Adipocyte (in vitro differentiated cells): Measurements from ENCODE around the gene C1S.
A peak's percentile ranks its signal among the peaks of the same experiment; 100 is the strongest.

Experiments used
- DNase-seq: peaks from one replicate; pipeline ENCODE4 v3.0.0-alpha.2; 2015; ENCODE audit warnings: low read depth
- H3K27me3 ChIP-seq: replicated peaks from 2 replicates; pipeline ENCODE4 v1.7.0; 2013; ENCODE audit warnings: mild to moderate bottlenecking, low read length, moderate library complexity; ENCODE audit not compliant: control insufficient read depth, insufficient read depth
- H3K36me3 ChIP-seq: 2 replicates; pipeline ENCODE4 v1.7.0; 2013; ENCODE audit warnings: low read length, mild to moderate bottlenecking, moderate library complexity; ENCODE audit not compliant: control insufficient read depth, insufficient read depth, severe bottlenecking
- H3K4me1 ChIP-seq: 2 replicates; pipeline ENCODE4 v1.7.0; 2013; ENCODE audit warnings: mild to moderate bottlenecking, low read length, moderate library complexity; ENCODE audit not compliant: control insufficient read depth, insufficient read depth
- H3K4me3 ChIP-seq: 2 replicates; pipeline ENCODE4 v1.7.0; 2013; ENCODE audit warnings: mild to moderate bottlenecking, low read length, moderate library complexity
- H3K9ac ChIP-seq: 2 replicates; pipeline ENCODE4 v1.7.0; 2013; ENCODE audit warnings: mild to moderate bottlenecking, low read length, moderate library complexity
- H3K9me3 ChIP-seq: 2 replicates; pipeline ENCODE4 v1.7.0; 2013; ENCODE audit warnings: mild to moderate bottlenecking, low read length, moderate library complexity; ENCODE audit not compliant: control insufficient read depth

Gene C1S

DNA sequence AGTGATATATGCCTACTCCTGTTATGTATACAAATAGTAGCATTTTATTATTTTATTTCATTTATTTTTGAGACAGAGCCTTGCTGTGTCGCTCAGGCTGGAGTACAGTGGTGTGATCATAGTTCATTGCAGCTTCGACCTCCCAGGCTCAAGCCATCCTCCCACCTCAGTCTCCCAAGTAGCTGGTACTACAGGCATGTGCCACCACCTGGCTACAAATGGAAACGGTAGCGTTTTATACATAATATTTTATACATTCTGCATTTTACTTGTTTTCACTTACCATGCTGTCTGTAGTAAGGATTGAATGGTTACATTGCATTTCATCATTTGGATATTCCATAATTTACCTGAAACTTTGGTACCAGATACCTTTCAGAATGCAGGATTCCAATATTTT, 17.6 kb downstream of the C1S start:
- no peak overlapping the region for H3K9ac ChIP-seq
- no peak overlapping the region for H3K4me3 ChIP-seq
- no peak for DNase-seq
- H3K27me3 ChIP-seq, result no peaks in the 10 kb centered on the region
- no peaks in the 10 kb centered on the region for H3K9me3 ChIP-seq
- H3K4me1 ChIP-seq, result peaks cover 29% of the 10 kb centered on the region
- peaks cover 29% of the 10 kb centered on the region for H3K36me3 ChIP-seq

DNA sequence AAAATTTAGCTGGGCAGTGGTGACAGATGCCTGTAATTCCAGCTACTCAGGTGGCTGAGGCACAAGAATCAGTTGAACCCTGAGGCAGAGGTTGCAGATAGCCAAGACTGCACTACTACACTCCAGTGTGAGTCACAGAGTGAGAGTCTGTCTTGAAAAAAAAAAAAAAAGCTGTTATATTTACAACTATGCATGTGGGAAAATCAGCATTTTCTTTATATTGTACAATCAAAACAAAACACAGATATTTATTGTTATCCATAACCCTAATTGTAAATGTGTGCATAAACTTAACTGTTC, 19.3 kb downstream of the C1S start:
- peak overlapping the region; percentile 50 for H3K4me3 ChIP-seq
- H3K9me3 ChIP-seq, result no peaks in the 10 kb centered on the region
- peak overlapping the region; percentile 71 for H3K9ac ChIP-seq
- H3K36me3 ChIP-seq, result peaks cover 38% of the 10 kb centered on the region
- H3K4me1 ChIP-seq, result peaks cover 29% of the 10 kb centered on the region
- no peaks in the 10 kb centered on the region for H3K27me3 ChIP-seq
- DNase-seq, result peak; percentile 75

DNA sequence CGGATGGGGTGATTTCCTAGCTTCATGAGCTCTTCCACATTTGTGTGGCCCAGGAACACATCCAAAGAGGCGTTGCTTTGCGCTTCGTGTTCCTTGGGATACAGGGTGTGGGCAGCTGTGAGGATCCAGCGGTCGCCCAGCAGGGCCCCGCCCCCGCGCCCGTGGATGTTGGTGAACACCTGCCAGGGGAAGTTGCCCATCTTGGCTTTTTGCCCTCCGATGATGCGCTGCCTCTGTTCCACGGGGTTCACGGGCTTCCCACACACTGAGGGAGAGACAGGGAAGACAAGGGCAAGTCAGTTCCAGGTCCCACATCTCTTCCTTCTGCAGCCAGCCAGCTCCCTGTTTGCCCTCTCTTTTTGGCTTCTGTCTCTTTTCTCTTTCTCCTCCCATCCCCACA, 20.5 kb downstream of the C1S start:
- Histone ChIP-seq H3K4me3 (no peak overlapping the region), H3K4me1 (peaks cover 26% of the 10 kb centered on the region), H3K9me3 (no peaks in the 10 kb centered on the region), H3K36me3 (peaks cover 50% of the 10 kb centered on the region), H3K9ac (no peak overlapping the region), H3K27me3 (no peaks in the 10 kb centered on the region)
- no peak for DNase-seq

DNA sequence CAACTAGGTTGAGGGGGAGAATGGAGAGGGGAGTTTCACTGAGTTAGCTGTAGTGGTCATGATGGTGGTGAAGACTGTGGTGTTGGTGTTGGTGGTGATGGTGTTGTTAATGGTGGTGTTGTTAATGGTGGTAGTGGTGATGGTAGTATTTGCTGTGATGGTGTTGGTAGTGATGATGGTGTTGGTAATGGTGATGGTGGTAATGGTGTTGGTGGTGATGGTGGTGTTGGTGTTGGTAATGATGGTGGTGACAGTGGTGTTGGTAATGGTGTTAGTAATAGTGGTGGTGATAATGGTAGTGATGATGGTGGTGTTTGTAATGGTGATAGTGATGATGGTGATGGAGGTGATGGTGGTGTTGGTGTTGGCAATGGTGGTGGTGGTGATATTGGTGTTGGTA, 22.6 kb downstream of the C1S start:
- no peaks in the 10 kb centered on the region for H3K27me3 ChIP-seq
- H3K4me1 ChIP-seq, result peaks cover 20% of the 10 kb centered on the region
- no peak overlapping the region for H3K9ac ChIP-seq
- H3K9me3 ChIP-seq, result no peaks in the 10 kb centered on the region
- no peak overlapping the region for H3K4me3 ChIP-seq
- peaks cover 71% of the 10 kb centered on the region for H3K36me3 ChIP-seq
- DNase-seq, result no peak

DNA sequence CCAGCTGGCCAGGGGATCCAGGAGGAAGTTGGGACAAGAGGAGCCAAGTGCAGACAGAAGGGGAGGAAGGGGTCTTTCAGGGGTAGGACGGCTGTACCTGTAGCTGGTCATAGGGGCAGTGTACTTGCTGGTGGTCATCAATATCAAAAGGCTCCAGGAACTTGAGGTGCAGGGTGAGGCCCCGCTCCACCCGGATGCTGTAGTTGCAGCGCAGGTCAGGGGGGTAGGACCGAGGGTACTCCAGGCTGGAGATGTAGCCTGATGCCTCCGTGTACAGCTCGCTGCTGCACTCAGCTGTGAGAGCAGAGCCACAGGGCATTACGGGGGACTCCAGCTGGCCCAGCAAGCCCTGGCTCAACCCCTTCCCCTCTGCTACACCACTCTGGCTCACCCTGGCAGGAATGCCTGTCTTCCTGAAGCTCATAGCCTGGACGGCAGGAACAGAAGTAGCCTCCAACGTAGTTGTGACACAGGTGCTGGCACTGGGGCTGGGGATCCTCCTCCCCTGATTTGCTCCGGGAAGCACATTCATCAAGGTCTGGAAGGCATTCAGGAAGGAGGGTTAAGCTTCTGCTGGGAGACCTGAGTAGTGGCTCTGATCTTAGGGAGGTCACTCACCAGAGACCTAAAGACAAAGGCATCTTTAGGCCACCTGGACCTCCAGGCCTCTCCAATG, 28.8 kb downstream of the C1S start:
- Histone ChIP-seq H3K4me1 (peaks cover 48% of the 10 kb centered on the region), H3K36me3 (peaks cover 55% of the 10 kb centered on the region), H3K9me3 (no peaks in the 10 kb centered on the region), H3K9ac (peak overlapping the region; percentile 22), H3K27me3 (no peaks in the 10 kb centered on the region), H3K4me3 (peak overlapping the region; percentile 84)
- no peak for DNase-seq

DNA sequence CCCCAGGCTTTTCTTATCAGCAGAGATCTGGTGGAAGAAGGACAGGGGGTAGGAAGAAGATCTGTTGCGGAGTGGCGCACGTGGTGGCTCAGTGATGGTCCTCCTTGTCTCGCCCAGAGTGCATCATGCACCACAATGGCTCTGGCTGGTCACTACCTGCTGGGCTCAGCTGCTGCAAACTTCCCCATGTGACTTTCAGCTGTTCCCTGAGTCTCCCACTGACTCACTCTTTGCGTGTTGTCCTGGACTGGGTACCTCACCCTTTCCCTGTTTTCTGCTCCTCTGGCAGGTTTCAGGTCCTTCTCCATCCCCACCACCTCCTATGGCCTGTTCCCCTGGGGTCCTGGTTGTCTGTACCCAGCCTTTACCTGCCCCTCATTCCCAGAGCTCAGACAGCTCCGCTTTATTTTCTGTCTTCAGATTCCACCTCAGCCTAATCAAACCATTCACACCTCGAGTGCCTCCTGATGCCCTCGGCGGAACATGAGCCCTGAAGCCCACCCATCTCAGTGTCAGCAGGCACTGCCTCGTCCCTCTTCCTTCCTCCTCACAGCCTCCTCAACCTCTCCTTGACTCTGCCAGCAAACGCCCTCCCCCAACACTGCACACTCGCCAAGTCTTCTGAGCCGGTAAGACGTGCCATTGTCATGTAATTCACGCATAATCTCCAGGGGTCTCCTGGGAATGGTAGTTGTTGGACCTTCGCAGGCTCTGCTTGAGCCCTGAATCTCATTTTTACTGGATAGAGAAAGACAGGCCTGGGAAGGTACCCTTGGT, 29.9 kb downstream of the C1S start:
- Histone ChIP-seq H3K9ac (peak overlapping the region; percentile 92), H3K36me3 (peaks cover 45% of the 10 kb centered on the region), H3K4me3 (peak overlapping the region; percentile 84), H3K9me3 (no peaks in the 10 kb centered on the region), H3K27me3 (no peaks in the 10 kb centered on the region), H3K4me1 (peaks cover 56% of the 10 kb centered on the region)
- DNase-seq, result no peak

DNA sequence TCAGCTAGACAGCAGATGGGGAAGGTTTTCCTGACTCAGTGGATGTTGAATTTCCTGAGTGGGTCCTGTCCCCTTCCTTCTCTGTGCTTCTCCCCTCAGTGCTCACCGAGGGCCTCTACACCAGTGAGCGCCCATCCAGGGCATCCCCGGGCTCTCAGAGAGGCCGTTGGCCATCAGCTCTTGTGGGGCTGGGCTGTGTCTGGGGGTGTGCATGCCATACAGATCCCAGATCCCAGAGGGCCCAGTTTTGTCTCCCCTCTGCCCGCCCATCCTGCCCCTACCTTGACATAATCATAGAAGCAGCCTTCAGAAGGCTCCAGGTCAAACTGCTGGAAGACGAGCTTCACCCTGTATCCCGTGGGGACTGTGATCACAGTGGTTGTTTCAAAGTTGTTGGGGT, 30.7 kb downstream of the C1S start:
- Histone ChIP-seq H3K36me3 (peaks cover 37% of the 10 kb centered on the region), H3K4me1 (peaks cover 61% of the 10 kb centered on the region), H3K4me3 (peak overlapping the region; percentile 84), H3K27me3 (no peaks in the 10 kb centered on the region), H3K9me3 (no peaks in the 10 kb centered on the region), H3K9ac (peak overlapping the region; percentile 92)
- no peak for DNase-seq

DNA sequence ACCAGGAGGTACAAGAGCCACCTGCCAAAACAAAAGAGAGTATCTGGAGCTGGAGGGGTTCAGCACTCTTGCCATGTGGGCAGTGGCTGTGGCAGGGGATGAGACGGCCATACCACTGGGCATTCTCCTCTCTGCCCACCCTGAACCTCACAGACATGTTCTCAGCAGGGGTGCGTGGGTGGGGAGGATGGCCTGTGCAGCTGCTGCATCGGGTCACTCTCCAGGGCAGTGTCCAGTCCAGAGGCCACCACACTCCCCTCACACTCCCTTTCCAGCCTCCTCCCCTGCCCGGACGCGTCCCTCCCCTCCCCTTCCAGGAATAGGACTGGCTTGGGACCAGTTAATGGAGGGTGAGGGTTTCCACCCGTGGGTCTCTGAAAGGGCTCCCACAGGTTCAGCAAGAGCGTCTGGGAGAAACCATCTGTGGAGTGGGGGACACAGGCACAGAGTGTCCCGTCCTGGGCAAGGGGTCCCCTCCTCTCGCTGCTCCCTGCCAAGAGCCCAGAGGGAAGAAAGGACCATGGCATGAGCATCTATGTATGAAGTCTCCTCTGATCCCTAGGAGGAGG, 31.2 kb downstream of the C1S start:
- peak overlapping the region; percentile 84 for H3K4me3 ChIP-seq
- DNase-seq, result no peak
- peaks cover 35% of the 10 kb centered on the region for H3K36me3 ChIP-seq
- H3K9me3 ChIP-seq, result no peaks in the 10 kb centered on the region
- no peaks in the 10 kb centered on the region for H3K27me3 ChIP-seq
- peaks cover 61% of the 10 kb centered on the region for H3K4me1 ChIP-seq
- peak overlapping the region; percentile 92 for H3K9ac ChIP-seq

DNA sequence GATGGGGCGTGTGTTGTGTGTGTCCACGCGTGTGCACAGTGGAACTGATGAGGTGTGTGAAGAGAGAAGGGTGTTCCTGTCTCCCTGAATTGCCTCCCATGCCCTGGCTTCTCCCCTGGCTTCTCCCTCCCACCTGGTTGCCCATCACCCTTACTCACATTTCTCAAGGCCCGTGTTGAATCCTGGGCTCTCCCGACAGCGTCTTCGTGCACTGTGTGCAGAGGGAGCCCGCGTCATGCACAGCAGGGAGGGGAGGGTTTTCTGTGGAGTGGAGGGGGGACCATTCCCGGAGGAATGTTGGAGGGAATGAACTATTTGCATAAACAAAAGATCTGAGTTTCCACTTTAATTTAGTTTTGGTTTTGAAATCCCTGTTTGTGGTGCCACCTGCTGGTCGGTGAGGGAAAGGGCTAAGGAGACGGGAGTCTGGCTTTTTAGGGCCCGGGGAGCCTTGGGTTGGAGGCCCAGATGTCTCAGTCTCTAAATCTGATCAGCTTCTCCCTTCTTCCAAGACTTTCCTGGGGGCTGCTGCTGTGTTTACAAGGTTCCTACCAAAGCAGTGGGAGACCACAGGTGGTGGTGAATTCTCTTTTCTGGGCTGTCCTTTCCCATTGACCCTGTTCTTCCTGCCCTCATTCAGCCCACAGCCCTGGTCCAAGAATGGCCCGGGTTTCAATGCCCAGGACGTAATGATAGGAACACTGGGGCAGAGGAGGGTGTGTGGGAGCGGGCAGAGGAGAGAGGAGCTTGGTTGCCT, 31.9 kb downstream of the C1S start, which contains the start of gene C1R:
Gene C1R, minus strand, starts transcription at position 217 of the 757 bp plus-strand sequence. Its CDS starts 57 bp downstream, at position 160.
- Histone ChIP-seq H3K36me3 (peaks cover 33% of the 10 kb centered on the region), H3K27me3 (no peaks in the 10 kb centered on the region), H3K9me3 (no peaks in the 10 kb centered on the region), H3K4me3 (peak within 1 kb of the TSS; percentile 84), H3K4me1 (peaks cover 61% of the 10 kb centered on the region), H3K9ac (peak within 1 kb of the TSS; percentile 92)
- DNase-seq, result peak; percentile 93

DNA sequence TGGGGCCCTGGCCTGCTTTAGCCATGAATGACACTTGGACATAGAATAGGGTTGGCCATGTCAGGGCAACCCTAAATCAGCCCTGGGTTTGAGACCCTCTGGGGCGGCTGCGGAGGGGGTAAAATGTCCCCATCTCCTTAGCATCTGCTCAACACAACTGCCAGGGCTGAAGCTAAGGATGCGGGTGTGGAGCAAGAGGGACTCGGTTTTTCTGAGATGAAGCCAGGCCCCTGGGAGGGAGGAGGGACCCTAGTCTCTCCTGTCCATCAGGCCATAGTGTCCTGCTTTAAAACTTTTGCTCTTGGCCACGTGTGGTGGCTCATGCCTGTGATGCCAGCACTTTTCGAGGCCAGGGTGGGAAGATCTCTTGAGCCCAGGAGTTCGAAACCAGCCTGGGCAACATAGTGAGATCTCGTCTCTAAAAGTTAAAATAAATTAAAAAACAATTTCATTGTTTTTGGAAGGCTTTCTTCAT, 32.5 kb downstream of the C1S start:
- H3K27me3 ChIP-seq, result no peaks in the 10 kb centered on the region
- H3K4me3 ChIP-seq, result no peak overlapping the region
- H3K9me3 ChIP-seq, result no peaks in the 10 kb centered on the region
- peak overlapping the region; percentile 92 for H3K9ac ChIP-seq
- peaks cover 30% of the 10 kb centered on the region for H3K36me3 ChIP-seq
- no peak for DNase-seq
- peaks cover 61% of the 10 kb centered on the region for H3K4me1 ChIP-seq

DNA sequence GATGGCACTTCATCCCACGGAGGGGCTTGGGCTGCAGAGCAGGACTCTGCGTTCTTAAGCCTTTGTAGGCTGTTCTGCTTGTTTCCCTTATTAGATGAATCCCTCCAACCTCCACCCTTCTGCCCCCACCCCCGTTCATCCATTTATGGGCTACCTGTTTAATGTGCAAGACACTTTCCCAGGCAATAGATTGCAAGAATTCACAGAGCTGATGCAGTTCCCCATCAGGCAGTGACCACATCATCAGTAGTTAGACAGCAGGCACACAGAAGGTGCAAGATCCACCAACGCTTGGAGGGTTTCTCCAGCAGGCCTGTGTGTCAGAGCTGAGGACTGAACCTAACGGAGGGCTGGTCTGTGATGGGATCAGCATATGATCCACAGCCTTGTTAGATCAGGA, 33.0 kb downstream of the C1S start:
- H3K36me3 ChIP-seq, result peaks cover 30% of the 10 kb centered on the region
- H3K27me3 ChIP-seq, result no peaks in the 10 kb centered on the region
- H3K4me1 ChIP-seq, result peaks cover 61% of the 10 kb centered on the region
- H3K4me3 ChIP-seq, result no peak overlapping the region
- no peaks in the 10 kb centered on the region for H3K9me3 ChIP-seq
- H3K9ac ChIP-seq, result peak overlapping the region; percentile 92
- DNase-seq, result no peak
